Brain microvascular endothelial cell (primary cell): Measurements from ENCODE around the gene SPSB1.

Experiments used
- DNase-seq: peaks from one replicate; pipeline ENCODE4 v3.0.0-alpha.2; 2020
- H3K27ac ChIP-seq: fragments of 250-450 bp; sonication (Bioruptor Pico); 2 replicates; pipeline ENCODE4 v1.5.1; 2020; ENCODE audit warnings: mild to moderate bottlenecking, moderate library complexity
- H3K27me3 ChIP-seq: fragments of 250-450 bp; sonication (Bioruptor Pico); replicated peaks from 2 replicates; pipeline ENCODE4 v1.5.1; 2020; ENCODE audit warnings: mild to moderate bottlenecking
- H3K36me3 ChIP-seq: fragments of 250-450 bp; sonication (Bioruptor Pico); replicated peaks from 2 replicates; pipeline ENCODE4 v1.5.1; 2020; ENCODE audit warnings: mild to moderate bottlenecking
- H3K4me3 ChIP-seq: 2 replicates; pipeline ENCODE4 v1.5.1; 2011; ENCODE audit warnings: low read depth, mild to moderate bottlenecking, control low read depth, low read length, moderate library complexity
- in situ Hi-C: cut with HindIII; loops from 2 replicates; pipeline ENCODE4 v1.10.0; 2017; ENCODE audit warnings: low sequenced_read_pairs, low pct_ligation_motif_present
- TF ChIP-seq, protein P1 (sequence below): IDR thresholded peaks from 2 replicates; pipeline ENCODE4 v1.5.1; 2011; ENCODE audit warnings: low read depth, mild to moderate bottlenecking, moderate library complexity, low read length, control low read depth, inconsistent platforms; ENCODE audit errors: missing control alignments

Gene SPSB1

GRCh38 chr1:9402717-9403225, 110.1 kb downstream of the SPSB1 start:
- in situ Hi-C loops, result no loop called here
- DNase-seq, result no peak
- no peak overlapping the region for H3K4me3 ChIP-seq
- H3K36me3 ChIP-seq, result no peaks in the 10 kb centered on the region
- TF ChIP-seq, protein P1, sequence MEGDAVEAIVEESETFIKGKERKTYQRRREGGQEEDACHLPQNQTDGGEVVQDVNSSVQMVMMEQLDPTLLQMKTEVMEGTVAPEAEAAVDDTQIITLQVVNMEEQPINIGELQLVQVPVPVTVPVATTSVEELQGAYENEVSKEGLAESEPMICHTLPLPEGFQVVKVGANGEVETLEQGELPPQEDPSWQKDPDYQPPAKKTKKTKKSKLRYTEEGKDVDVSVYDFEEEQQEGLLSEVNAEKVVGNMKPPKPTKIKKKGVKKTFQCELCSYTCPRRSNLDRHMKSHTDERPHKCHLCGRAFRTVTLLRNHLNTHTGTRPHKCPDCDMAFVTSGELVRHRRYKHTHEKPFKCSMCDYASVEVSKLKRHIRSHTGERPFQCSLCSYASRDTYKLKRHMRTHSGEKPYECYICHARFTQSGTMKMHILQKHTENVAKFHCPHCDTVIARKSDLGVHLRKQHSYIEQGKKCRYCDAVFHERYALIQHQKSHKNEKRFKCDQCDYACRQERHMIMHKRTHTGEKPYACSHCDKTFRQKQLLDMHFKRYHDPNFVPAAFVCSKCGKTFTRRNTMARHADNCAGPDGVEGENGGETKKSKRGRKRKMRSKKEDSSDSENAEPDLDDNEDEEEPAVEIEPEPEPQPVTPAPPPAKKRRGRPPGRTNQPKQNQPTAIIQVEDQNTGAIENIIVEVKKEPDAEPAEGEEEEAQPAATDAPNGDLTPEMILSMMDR, result no peak
- no peaks in the 10 kb centered on the region for H3K27me3 ChIP-seq
- peak overlapping the region; percentile 55 for H3K27ac ChIP-seq

DNA sequence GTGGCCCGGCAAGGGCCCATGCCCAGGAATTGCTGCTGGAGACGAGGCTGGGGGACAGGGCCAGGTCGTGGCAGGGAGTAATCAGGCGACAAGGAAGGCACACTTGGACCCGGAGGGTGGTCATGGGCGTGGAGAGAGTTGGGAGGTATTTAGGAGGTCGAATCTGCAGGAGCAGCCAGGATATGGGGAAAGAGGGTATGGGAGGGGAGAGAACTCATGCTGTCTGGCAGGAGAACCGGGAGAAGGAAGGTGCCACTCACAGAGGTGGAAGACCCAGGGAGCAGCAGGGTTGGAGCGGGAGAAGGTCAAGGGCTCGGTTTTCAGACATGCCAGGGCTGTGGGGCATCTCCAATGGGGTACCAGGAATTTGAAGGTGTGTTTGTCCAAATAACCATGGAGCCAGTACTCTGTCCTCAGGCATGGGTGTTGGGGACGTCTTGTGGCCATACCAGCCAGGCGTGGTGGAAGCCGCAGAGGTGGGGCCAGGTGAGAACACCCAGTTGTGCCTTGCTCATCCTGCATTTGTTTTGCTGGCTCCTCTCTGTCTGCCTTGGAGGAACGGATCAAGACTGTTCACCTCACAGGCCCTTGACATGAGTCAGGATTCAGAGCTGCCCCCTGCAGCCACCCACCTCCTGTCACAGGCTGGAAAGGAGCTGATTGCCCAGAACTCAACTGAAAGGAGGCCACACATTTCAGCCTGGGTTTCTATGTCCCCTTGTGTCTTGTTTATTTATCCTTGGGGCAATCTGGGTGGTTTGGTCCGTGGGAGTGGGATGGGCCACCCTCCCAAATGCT, 111.6 kb downstream of the SPSB1 start:
- Histone ChIP-seq H3K36me3 (no peaks in the 10 kb centered on the region), H3K4me3 (no peak overlapping the region), H3K27ac (no peak overlapping the region), H3K27me3 (no peaks in the 10 kb centered on the region)
- no peak for DNase-seq
- in situ Hi-C loops, result no loop called here
- TF ChIP-seq, protein P1, result no peak

DNA sequence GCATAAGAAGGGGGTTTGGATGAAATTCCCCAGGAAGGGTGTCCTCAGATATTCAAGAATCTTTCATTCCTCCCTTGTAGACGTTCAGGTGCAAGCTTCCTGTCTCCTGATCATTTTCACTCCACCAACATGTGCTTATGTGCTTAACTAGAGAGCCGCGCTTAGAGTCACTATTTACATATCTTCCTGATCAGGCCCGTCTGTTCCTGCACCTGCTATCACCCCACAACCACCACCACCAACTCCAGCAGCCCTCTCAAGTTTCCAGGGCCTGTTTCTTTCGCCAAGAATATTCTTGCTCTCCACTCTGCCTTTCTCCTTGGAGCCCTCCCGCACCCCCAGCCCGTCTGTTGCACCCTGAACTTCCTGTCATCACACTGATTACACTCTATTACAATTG, 113.4 kb downstream of the SPSB1 start:
- Histone ChIP-seq H3K27ac (no peak overlapping the region), H3K27me3 (no peaks in the 10 kb centered on the region), H3K4me3 (no peak overlapping the region), H3K36me3 (no peaks in the 10 kb centered on the region)
- in situ Hi-C loops, result no loop called here
- DNase-seq, result no peak
- TF ChIP-seq, protein P1, result no peak

DNA sequence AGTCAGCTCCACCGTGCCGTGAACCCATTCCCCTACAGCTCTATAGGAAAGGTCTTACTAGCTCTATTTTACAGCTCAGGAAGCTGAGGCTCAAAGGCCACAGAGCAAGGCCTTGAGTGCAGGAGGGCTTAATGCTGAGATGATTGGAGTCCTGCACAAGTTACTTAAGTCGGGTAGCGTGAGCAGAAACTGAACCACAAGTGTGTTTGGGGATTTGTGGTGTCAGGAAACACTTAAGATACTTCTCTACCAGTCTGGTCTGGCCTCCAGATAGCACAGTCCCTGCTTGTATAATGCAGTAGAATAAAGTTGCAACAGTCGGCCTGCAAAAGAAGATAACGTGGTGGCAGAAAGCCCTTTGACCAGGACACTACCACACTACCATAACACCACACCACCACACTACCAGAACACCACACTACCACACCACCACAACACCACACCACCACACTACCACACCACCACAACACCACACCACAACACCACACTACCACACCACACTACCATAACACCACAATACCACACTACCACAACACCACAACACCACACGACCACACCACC, 118.1 kb downstream of the SPSB1 start:
- no peaks in the 10 kb centered on the region for H3K27me3 ChIP-seq
- H3K36me3 ChIP-seq, result no peaks in the 10 kb centered on the region
- no peak overlapping the region for H3K4me3 ChIP-seq
- H3K27ac ChIP-seq, result no peak overlapping the region
- TF ChIP-seq, protein P1, result no peak
- DNase-seq, result peak; percentile 29
- in situ Hi-C loops, result no loop called here

- in situ Hi-C loops, result no loop called here
- Histone ChIP-seq H3K27me3 (no peaks in the 10 kb centered on the region), H3K36me3 (no peaks in the 10 kb centered on the region), H3K27ac (peak overlapping the region; percentile 94), H3K4me3 (peak overlapping the region; percentile 5)
- TF ChIP-seq, protein P1, result peak; percentile 5
- DNase-seq, result peak; percentile 82
Observed at GRCh38 chr1:9413071-9413876, 120.6 kb downstream of the SPSB1 start.
